Measurements from ENCODE around the gene AMPD2.
"Not testable (repeated sequence)": the region's sequence is repeated elsewhere in the genome, so short reads cannot be mapped to it uniquely, and the experiment has no call there.

The AMPD2 gene

GRCh38 chr1:109676683-109677381, 57.2 kb downstream of the AMPD2 start:
- DNase-seq (ENCODE audit: low read depth in 3 of 3), result not testable (repeated sequence)

- no peak for DNase-seq (ENCODE audit: low read depth in 3 of 3)
These were observed 57.8 kb downstream of the AMPD2 start for GRCh38 chr1:109677459-109677858.

- not testable (repeated sequence) for DNase-seq (ENCODE audit: low read depth in 3 of 3)
These were observed 59.0 kb downstream of the AMPD2 start for GRCh38 chr1:109678637-109679036.
